ENCODE measurements around the gene NRDC.

The NRDC gene

DNA sequence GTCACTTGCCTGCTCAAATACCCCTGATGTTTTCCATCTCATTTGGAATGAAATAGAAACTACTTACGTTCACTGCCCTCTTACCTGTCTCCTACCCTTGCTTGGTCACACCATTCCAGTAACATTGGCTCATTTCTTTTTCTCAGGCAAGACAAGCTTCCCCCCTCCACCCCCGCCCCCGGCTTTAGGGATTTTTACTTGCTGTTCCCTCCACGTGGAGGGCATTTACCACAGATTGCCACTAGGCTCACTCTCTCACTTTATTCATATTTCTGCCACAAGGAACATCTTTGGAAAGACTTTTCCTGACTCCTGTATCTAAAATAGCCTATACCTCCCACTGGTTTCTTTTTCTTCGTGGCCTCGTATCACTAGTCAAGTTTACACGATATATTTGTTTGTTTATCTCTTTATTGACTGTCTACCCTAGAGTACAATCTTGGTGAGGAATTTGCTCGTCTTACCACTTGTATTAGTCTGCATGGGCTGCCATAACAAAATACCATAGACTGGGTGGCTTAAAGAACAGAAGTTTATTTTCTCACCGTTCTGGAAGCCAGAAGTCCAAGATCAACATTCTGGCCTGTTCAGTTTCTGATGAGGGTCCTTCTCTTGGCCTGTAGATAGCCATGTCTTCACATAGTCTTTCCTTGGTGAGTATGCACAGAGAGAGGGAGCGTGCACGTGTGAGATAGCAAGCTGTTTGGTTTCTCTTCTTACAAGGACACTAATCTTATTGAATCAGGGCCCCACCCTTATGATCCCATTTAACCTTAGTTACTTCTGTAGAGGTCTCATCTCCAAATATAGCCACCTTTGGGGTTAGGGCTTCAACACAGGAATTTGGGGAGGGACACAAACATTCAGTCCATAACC is 126.2 kb downstream of the NRDC start:
- in situ Hi-C loops (cut with MboI; ENCODE audit: low pct_unique_long_range_greater_than_20kb, low sequenced_read_pairs, unreplicated experiment): no loop called here
- no peak for DNase-seq (ENCODE audit: low spot score)
- no peak for TF ChIP-seq CTCF (IDR thresholded peaks at IDR 0.05; ENCODE audit: extremely low read depth, insufficient read depth, missing control alignments)

GRCh38 chr1:51750729-51751128 is 127.8 kb downstream of the NRDC start:
- TF ChIP-seq CTCF (IDR thresholded peaks at IDR 0.05; ENCODE audit: extremely low read depth, insufficient read depth, missing control alignments): no peak
- DNase-seq (ENCODE audit: low spot score): no peak
- in situ Hi-C loops (cut with MboI; ENCODE audit: low pct_unique_long_range_greater_than_20kb, low sequenced_read_pairs, unreplicated experiment): no loop called here

DNA sequence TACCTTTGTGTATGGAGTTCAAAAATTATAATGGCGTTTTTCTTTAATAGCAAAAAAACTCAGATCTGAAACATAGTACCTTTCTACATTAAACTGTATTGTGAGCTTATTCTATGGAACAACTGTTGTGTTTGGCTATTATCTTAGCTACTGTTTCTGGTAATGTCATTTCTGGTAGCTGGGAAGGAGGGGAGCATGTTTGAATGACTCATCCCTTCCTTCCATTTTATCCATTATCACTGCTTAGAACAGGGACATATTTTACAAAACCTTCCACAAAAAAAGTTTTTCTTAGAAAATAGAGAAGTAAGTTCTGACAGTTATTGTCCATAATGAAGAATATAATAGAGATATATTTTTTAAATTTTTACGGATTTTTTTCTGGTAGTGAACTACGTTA is 128.3 kb downstream of the NRDC start:
- DNase-seq (ENCODE audit: low spot score): no peak
- in situ Hi-C loops (cut with MboI; ENCODE audit: low pct_unique_long_range_greater_than_20kb, low sequenced_read_pairs, unreplicated experiment): no loop called here
- no peak for TF ChIP-seq CTCF (IDR thresholded peaks at IDR 0.05; ENCODE audit: extremely low read depth, insufficient read depth, missing control alignments)

- in situ Hi-C loops (cut with MboI; ENCODE audit: low pct_unique_long_range_greater_than_20kb, low sequenced_read_pairs, unreplicated experiment): no loop called here
- no peak for DNase-seq (ENCODE audit: low spot score)
- TF ChIP-seq CTCF (IDR thresholded peaks at IDR 0.05; ENCODE audit: extremely low read depth, insufficient read depth, missing control alignments): no peak
These were observed 129.4 kb downstream of the NRDC start for GRCh38 chr1:51749151-51749550.

- in situ Hi-C loops (cut with MboI; ENCODE audit: low pct_unique_long_range_greater_than_20kb, low sequenced_read_pairs, unreplicated experiment): no loop called here
- no peak for TF ChIP-seq CTCF (IDR thresholded peaks at IDR 0.05; ENCODE audit: extremely low read depth, insufficient read depth, missing control alignments)
- DNase-seq (ENCODE audit: low spot score): no peak
These were observed 133.3 kb downstream of the NRDC start for GRCh38 chr1:51745304-51745570.

DNA sequence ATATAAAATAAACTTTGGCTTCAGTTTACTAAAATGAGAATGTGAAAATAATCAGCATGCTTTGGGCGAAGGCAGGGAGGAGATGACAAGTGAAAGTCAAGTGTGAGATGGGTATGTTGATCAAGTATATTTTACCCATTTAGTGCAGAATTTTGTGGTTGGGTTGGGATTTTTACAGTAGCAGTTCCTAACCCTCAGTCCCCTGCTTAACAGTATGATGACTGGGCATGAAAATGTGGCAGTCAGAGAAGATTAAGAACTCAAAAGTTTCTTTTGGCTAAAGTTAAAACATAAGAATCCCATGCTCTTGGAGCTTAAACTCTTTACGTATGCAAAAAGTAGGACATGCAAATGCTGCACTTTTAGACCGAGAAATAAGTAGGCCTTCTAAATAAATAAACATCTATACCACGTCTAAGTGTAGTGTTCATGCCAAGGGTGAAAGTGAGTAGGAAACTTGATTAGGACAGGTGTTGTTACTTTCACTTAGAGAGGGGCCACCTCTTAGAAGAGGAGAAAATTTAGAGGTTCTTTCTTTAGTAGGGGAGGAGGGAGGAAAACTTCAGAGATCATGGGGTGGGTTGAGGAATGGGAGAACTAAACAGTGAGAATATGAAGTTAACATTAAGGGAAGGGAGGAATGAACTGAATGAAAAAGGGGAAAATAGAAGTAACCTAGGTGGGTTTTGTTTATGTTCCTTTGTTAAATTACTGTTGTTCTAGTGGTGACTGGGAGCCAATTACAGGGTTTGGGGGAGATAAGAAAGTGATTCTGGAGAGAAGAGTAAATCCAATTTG is 133.8 kb downstream of the NRDC start:
- in situ Hi-C loops (cut with MboI; ENCODE audit: low pct_unique_long_range_greater_than_20kb, low sequenced_read_pairs, unreplicated experiment): no loop called here
- no peak for DNase-seq (ENCODE audit: low spot score)
- no peak for TF ChIP-seq CTCF (IDR thresholded peaks at IDR 0.05; ENCODE audit: extremely low read depth, insufficient read depth, missing control alignments)
